GM12892 (cell line): ENCODE measurements around the gene MAP1LC3B2.
"Not testable (repeated sequence)": the region's sequence is repeated elsewhere in the genome, so short reads cannot be mapped to it uniquely, and the experiment has no call there.

Experiments used
- POLR2A ChIP-seq: IDR thresholded peaks from 2 replicates; pipeline ENCODE4 v1.6.1; 2011; ENCODE audit warnings: low read depth, low read length, control low read depth
- POLR2AphosphoS5 ChIP-seq: IDR thresholded peaks from 2 replicates; pipeline ENCODE4 v1.6.1; 2011; ENCODE audit warnings: low read depth, low read length, control low read depth
- TAF1 ChIP-seq: IDR thresholded peaks from 2 replicates; pipeline ENCODE4 v1.6.1; 2011; ENCODE audit warnings: low read depth, mild to moderate bottlenecking, control low read depth, low read length, borderline replicate concordance

GRCh38 chr12:116565221-116565620 lies 6.0 kb downstream of the MAP1LC3B2 start:
- not testable (repeated sequence) for TF ChIP-seq TAF1, POLR2A, POLR2AphosphoS5
